ENCODE data around the gene CUL1. TPM values are rescaled to one million over a fixed set of nuclear protein-coding genes. Genes with fewer than 3 reads are reported as not detected.

The CUL1 gene
- total RNA-seq, 1 experiment from 2014 or later: 53.1 TPM

DNA sequence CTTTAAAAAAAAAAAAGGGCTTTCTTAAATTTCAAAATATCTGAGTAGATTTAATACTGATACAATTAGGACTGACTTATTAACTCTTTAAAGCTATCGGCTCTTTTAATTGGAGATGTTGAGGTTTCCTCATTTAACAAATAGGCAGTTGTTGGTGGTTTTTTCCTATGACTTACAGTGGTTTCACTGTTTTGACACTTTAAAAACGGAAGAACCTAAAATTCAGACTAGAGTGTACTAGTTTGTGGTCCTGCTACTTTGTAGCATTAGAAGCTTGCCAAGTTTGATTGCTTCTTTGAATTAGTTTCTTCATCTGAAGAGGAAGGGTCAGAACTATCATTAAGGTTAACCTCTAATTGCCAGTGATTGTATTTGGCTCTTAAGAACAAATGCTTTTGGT, 27.7 kb downstream of the CUL1 start:
- intact Hi-C loops (cut with micrococcal nuclease): no loop called here
- ATAC-seq (no peak), DNase-seq (ENCODE audit: low read depth, low spot score) (no peak)
- Histone ChIP-seq H4K20me1 (ENCODE audit: insufficient read depth) (peaks cover 26% of the 10 kb centered on the region), H3K9me2 (ENCODE audit: insufficient read depth) (no peaks in the 10 kb centered on the region), H3K4me3 (replicated peaks in 1 of 2; ENCODE audit: low read depth in 1 of 2, low read length in 2 of 2) (no peak overlapping the region), H3K4me2 (ENCODE audit: low read length) (no peak overlapping the region), H3K9me3 (ENCODE audit: control insufficient read depth in 1 of 2, insufficient read depth in 1 of 2, low read depth in 1 of 2, low read length in 2 of 2) (no peaks in the 10 kb centered on the region), H3K27ac (ENCODE audit: low read depth, low read length) (no peak overlapping the region), H2AFZ (ENCODE audit: low read depth, low read length, poor library complexity, severe bottlenecking) (no peak overlapping the region), H3K79me2 (ENCODE audit: insufficient read depth, low read length) (peaks cover 100% of the 10 kb centered on the region), H3K36me3 (ENCODE audit: control insufficient read depth in 1 of 2, insufficient read depth in 2 of 2, low read length in 2 of 2) (no peaks in the 10 kb centered on the region; a peak in 1 of 4 replicates), H3K9ac (ENCODE audit: low read length) (no peak overlapping the region), H3K4me1 (ENCODE audit: control insufficient read depth in 1 of 2, insufficient read depth in 2 of 2, low read length in 2 of 2) (no peaks in the 10 kb centered on the region; a peak in 1 of 4 replicates), H3K27me3 (ENCODE audit: insufficient read depth, low read length) (no peaks in the 10 kb centered on the region)
- RAD21 ChIA-PET (ENCODE audit: low non-redundant PET in 1 of 2, low total read pairs in 2 of 2, uncharacterized antibody in 2 of 2, unreplicated experiment in 2 of 2): no interaction called here
- BruUV-seq (replicated peaks): no TSS peak
- POLR2A ChIA-PET: no interaction called here
- TF ChIP-seq, protein P1, sequence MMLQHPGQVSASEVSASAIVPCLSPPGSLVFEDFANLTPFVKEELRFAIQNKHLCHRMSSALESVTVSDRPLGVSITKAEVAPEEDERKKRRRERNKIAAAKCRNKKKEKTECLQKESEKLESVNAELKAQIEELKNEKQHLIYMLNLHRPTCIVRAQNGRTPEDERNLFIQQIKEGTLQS (IDR thresholded peaks at IDR 0.05): no peak
- TF ChIP-seq ZFX (IDR thresholded peaks at IDR 0.05) (no peak), RAD21 (IDR thresholded peaks at IDR 0.05; ENCODE audit: low read depth) (no peak), ZNF274 (IDR thresholded peaks at IDR 0.05; ENCODE audit: low read depth, low read length) (no peak), CEBPB (IDR thresholded peaks at IDR 0.05; ENCODE audit: low read depth) (no peak), EZH2 (IDR thresholded peaks at IDR 0.05) (no peak)
- TF ChIP-seq, protein P2, sequence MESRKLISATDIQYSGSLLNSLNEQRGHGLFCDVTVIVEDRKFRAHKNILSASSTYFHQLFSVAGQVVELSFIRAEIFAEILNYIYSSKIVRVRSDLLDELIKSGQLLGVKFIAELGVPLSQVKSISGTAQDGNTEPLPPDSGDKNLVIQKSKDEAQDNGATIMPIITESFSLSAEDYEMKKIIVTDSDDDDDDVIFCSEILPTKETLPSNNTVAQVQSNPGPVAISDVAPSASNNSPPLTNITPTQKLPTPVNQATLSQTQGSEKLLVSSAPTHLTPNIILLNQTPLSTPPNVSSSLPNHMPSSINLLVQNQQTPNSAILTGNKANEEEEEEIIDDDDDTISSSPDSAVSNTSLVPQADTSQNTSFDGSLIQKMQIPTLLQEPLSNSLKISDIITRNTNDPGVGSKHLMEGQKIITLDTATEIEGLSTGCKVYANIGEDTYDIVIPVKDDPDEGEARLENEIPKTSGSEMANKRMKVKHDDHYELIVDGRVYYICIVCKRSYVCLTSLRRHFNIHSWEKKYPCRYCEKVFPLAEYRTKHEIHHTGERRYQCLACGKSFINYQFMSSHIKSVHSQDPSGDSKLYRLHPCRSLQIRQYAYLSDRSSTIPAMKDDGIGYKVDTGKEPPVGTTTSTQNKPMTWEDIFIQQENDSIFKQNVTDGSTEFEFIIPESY (IDR thresholded peaks at IDR 0.05; ENCODE audit: extremely low read depth, insufficient replicate concordance, low read length): no peak
- CTCF ChIA-PET: no interaction called here

All from HCT116 (cell line).